ENCODE results near the gene STRAP. TPM values are rescaled to one million over a fixed set of nuclear protein-coding genes. Genes with fewer than 3 reads are reported as not detected.

Gene STRAP
- total RNA-seq, 1 experiment from 2014 or later, result 210 TPM

DNA sequence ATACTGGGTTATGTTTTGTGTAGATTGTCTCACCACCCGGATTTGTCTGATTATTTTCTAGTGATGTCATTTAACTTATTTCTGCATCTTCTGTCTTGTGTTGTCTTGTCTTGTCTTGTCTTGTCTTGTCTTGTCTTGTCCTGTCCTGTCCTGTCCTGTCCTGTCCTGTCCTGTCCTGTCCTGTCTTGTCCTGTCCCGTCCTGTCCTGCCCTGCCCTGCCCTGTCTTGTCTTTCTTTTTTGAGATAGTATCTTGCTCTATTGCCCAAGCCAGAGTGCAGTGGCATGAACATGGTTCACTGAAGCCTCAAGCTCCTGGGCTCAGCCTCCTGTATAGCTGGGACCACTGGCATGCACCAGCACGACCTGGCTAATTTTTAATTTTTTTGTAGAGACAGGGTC is 54.6 kb downstream of the STRAP start:
- Histone ChIP-seq H4K5ac (ENCODE audit: insufficient read length, low read depth, low read length) (no peak overlapping the region), H4K91ac (ENCODE audit: insufficient read length, low read depth, low read length) (peak overlapping the region; percentile 81), H3K4ac (ENCODE audit: low read depth, low read length) (no peak overlapping the region; the same call in 1 of the 2 replicates), H3K79me1 (ENCODE audit: insufficient read depth, low read depth, low read length, poor library complexity, severe bottlenecking) (no peaks in the 10 kb centered on the region), H2BK120ac (ENCODE audit: low read depth, low read length, poor library complexity, severe bottlenecking) (no peak overlapping the region), H2BK12ac (ENCODE audit: insufficient read length, low read depth, low read length) (no peak overlapping the region), H4K8ac (replicated peaks; ENCODE audit: insufficient read length, low read depth, low read length) (no peak overlapping the region), H2BK15ac (ENCODE audit: low read depth, low read length) (no peak overlapping the region), H2BK5ac (ENCODE audit: insufficient read length, low read length) (no peak overlapping the region), H3K27ac (ENCODE audit: insufficient read length, low read depth, low read length) (no peak overlapping the region), H3K27me3 (ENCODE audit: insufficient read depth, low read length) (no peaks in the 10 kb centered on the region), H4K20me1 (ENCODE audit: control insufficient read depth, insufficient read depth, insufficient read length) (no peaks in the 10 kb centered on the region), H2AFZ (ENCODE audit: low read length) (no peak overlapping the region), H2AK5ac (ENCODE audit: insufficient read length, low read length) (no peak overlapping the region), H3T11ph (ENCODE audit: low read length) (no peak overlapping the region), H3K23ac (ENCODE audit: insufficient read length, low read depth, low read length) (no peak overlapping the region), H3K79me2 (ENCODE audit: insufficient read depth, low read length) (no peaks in the 10 kb centered on the region), H2BK20ac (ENCODE audit: low read depth, low read length, poor library complexity, severe bottlenecking) (no peak overlapping the region), H3K9me3 (ENCODE audit: control insufficient read depth, low read depth, low read length) (no peaks in the 10 kb centered on the region), H3K56ac (ENCODE audit: insufficient read length, low read depth, low read length) (no peak overlapping the region), H3K4me1 (ENCODE audit: insufficient read depth, low read length) (no peaks in the 10 kb centered on the region), H3K14ac (ENCODE audit: insufficient read depth, low read length) (no peak overlapping the region), H3K23me2 (ENCODE audit: insufficient read length, low read depth, low read length, poor library complexity, severe bottlenecking) (no peaks in the 10 kb centered on the region), H3K4me2 (ENCODE audit: insufficient read depth, insufficient read length, low read length) (no peak overlapping the region), H3K9ac (ENCODE audit: extremely low read depth, insufficient read length, low read length) (no peak overlapping the region), H3K18ac (ENCODE audit: insufficient read length, low read depth, low read length) (no peak overlapping the region)
- Mint-ChIP-seq H3K27ac (0 out of 7 replicates have a peak overlapping the region, but pooled peaks of 1 of the 3 experiments have one; percentile 19), H3K4me3 (no peak overlapping the region), H3K9me3 (peaks cover 0 to 2% of the 10 kb centered on the region in 2 experiments; a peak in 2 of 5 replicates), H3K36me3 (ENCODE audit: insufficient read depth in 1 of 3, low read depth in 3 of 3) (peaks cover 0 to 5% (median 1%) of the 10 kb centered on the region in 3 experiments; a peak in 1 of 7 replicates), H3K27me3 (ENCODE audit: low read depth) (no peaks in the 10 kb centered on the region), H3K4me1 (peaks cover 6% of the 10 kb centered on the region in 2 experiments)
- TF ChIP-seq, protein P1, sequence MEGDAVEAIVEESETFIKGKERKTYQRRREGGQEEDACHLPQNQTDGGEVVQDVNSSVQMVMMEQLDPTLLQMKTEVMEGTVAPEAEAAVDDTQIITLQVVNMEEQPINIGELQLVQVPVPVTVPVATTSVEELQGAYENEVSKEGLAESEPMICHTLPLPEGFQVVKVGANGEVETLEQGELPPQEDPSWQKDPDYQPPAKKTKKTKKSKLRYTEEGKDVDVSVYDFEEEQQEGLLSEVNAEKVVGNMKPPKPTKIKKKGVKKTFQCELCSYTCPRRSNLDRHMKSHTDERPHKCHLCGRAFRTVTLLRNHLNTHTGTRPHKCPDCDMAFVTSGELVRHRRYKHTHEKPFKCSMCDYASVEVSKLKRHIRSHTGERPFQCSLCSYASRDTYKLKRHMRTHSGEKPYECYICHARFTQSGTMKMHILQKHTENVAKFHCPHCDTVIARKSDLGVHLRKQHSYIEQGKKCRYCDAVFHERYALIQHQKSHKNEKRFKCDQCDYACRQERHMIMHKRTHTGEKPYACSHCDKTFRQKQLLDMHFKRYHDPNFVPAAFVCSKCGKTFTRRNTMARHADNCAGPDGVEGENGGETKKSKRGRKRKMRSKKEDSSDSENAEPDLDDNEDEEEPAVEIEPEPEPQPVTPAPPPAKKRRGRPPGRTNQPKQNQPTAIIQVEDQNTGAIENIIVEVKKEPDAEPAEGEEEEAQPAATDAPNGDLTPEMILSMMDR (conservative IDR thresholded peaks at IDR 0.05), result no peak
- WGBS (ENCODE audit: extremely low coverage, insufficient read length, low lambda C conversion rate), result no CpG with 5 or more reads among the region's 3 CpGs
- DNase-seq, result no peak
